ENCODE results near the gene EZH1. TPM values are rescaled to one million over a fixed set of nuclear protein-coding genes. Genes with fewer than 3 reads are reported as not detected.

EZH1 gene
- total RNA-seq, 6 donors from 2014 or later: 30.7 to 122 (median 55.0) TPM

Small RNA genes within 50 kb of the gene (small RNA-seq; reads per million reads assigned to genes)
- gene HMGN2P15 (0 reads per million in 4 donors), gene MIR6780A (0 to 0.06 (median 0) reads per million in 4 donors)

Other genes starting within 250 kb of the EZH1 start
- gene NAGLU, start 208.8 kb downstream of the EZH1 start, total RNA-seq: 10 to 100 TPM; 36.7 to 97.4 (median 68.4) TPM
- 1 to 10 TPM in 5 of 6 donors, not detected in 1; 1.3 to 6.3 (median 1.7) TPM for gene HSD17B1, start 192.1 kb downstream of the EZH1 start, total RNA-seq
- 10 to 100 TPM; 34.7 to 71.1 (median 51.4) TPM for gene COASY, start 182.9 kb downstream of the EZH1 start, total RNA-seq
- gene MLX, start 177.9 kb downstream of the EZH1 start, total RNA-seq: 100 to 1,000 TPM in 1 of 6 donors, 10 to 100 TPM in 5; 61.8 to 104 (median 83.5) TPM
- gene PSMC3IP, start 167.3 kb downstream of the EZH1 start, total RNA-seq: 1 to 10 TPM in 5 of 6 donors, not detected in 1; 1.9 to 6.8 (median 3.8) TPM
- gene RETREG3, start 135.7 kb downstream of the EZH1 start, total RNA-seq: 10 to 100 TPM; 47.1 to 89.7 (median 59.9) TPM
- 10 to 100 TPM; 27.3 to 55.4 (median 31.8) TPM for gene TUBG1, start 135.4 kb downstream of the EZH1 start, total RNA-seq
- gene TUBG2, start 85.8 kb downstream of the EZH1 start, total RNA-seq: 100 to 1,000 TPM in 1 of 6 donors, 10 to 100 TPM in 5; 12.4 to 104 (median 15.2) TPM
- gene PLEKHH3, start 68.0 kb downstream of the EZH1 start, total RNA-seq: 10 to 100 TPM; 18.4 to 93.2 (median 28.4) TPM
- 1 to 10 TPM in 4 of 6 donors, under 1 TPM in 2; 0.30 to 2.2 (median 1.4) TPM for gene CCR10, start 63.2 kb downstream of the EZH1 start, total RNA-seq
- 10 to 100 TPM in 1 of 6 donors, 1 to 10 TPM in 5; 1.7 to 37.7 (median 4.3) TPM for gene CNTNAP1, start 62.5 kb downstream of the EZH1 start, total RNA-seq
- 100 to 1,000 TPM in 1 of 6 donors, 10 to 100 TPM in 4, not detected in 1; 12.2 to 120 (median 55.8) TPM for gene RAMP2, start 16.2 kb upstream of the EZH1 start, total RNA-seq
- gene VPS25, start 28.4 kb upstream of the EZH1 start, total RNA-seq: 10 to 100 TPM; 19.0 to 54.6 (median 36.7) TPM
- gene WNK4, start 35.6 kb upstream of the EZH1 start, total RNA-seq: 1 to 10 TPM in 1 of 6 donors, under 1 TPM in 3, not detected in 2; 0.15 to 1.8 (median 0.26) TPM
- 10 to 100 TPM; 23.3 to 95.3 (median 67.4) TPM for gene COA3, start 53.7 kb upstream of the EZH1 start, total RNA-seq
- 1 to 10 TPM in 1 of 6 donors, under 1 TPM in 4, not detected in 1; 0.22 to 1.2 (median 0.39) TPM for gene CNTD1, start 53.8 kb upstream of the EZH1 start, total RNA-seq
- 100 to 1,000 TPM in 3 of 6 donors, 10 to 100 TPM in 3; 83.0 to 167 (median 101) TPM for gene BECN1, start 79.2 kb upstream of the EZH1 start, total RNA-seq
- gene PSME3, start 88.4 kb upstream of the EZH1 start, total RNA-seq: 100 to 1,000 TPM in 1 of 6 donors, 10 to 100 TPM in 5; 67.5 to 102 (median 75.8) TPM
- 1 to 10 TPM; 1.5 to 5.2 (median 2.9) TPM for gene AOC2, start 99.5 kb upstream of the EZH1 start, total RNA-seq
- gene AOC3, start 106.2 kb upstream of the EZH1 start, total RNA-seq: 100 to 1,000 TPM in 4 of 6 donors, 10 to 100 TPM in 2; 76.9 to 210 (median 111) TPM
- not detected for gene G6PC1, start 155.8 kb upstream of the EZH1 start, total RNA-seq
- 10 to 100 TPM; 10.9 to 70.2 (median 23.6) TPM for gene AARSD1, start 219.4 kb upstream of the EZH1 start, total RNA-seq
- gene PTGES3L, start 235.0 kb upstream of the EZH1 start, total RNA-seq: 1 to 10 TPM in 2 of 6 donors, under 1 TPM in 3, not detected in 1; 0.11 to 7.3 (median 0.76) TPM
- 10 to 100 TPM; 13.6 to 26.2 (median 17.5) TPM for gene RUNDC1, start 235.5 kb upstream of the EZH1 start, total RNA-seq

All from upper lobe of left lung (tissue), 6 donors.